NT2/D1 (cell line): ENCODE measurements around the gene CCDC85C.

Experiments
- DNase-seq: peaks from one replicate; pipeline ENCODE4 v3.0.0-alpha.2; 2011; ENCODE audit warnings: low read depth, low spot score
- H3K27me3 ChIP-seq: 2 replicates; pipeline ENCODE4 v1.6.0; 2011; ENCODE audit warnings: mild to moderate bottlenecking; ENCODE audit not compliant: insufficient read length, insufficient read depth
- H3K36me3 ChIP-seq: 2 replicates; pipeline ENCODE4 v1.6.1; 2011; ENCODE audit warnings: mild to moderate bottlenecking, low read length, mixed read lengths; ENCODE audit not compliant: insufficient read depth, insufficient read length
- H3K4me1 ChIP-seq: 2 replicates; pipeline ENCODE4 v1.5.1; 2011; ENCODE audit not compliant: insufficient read depth, insufficient read length
- H3K4me3 ChIP-seq: 2 replicates; pipeline ENCODE4 v1.5.1; 2011; ENCODE audit warnings: low read depth; ENCODE audit not compliant: insufficient read length
- H3K9ac ChIP-seq: 2 replicates; pipeline ENCODE4 v1.6.0; 2011; ENCODE audit warnings: low read depth; ENCODE audit not compliant: insufficient read length
- H3K9me3 ChIP-seq: 2 replicates; pipeline ENCODE4 v1.5.1; 2011; ENCODE audit warnings: mild to moderate bottlenecking, low read length; ENCODE audit not compliant: insufficient read depth
- SUZ12 ChIP-seq: IDR thresholded peaks from 2 replicates; pipeline ENCODE4 v1.6.1; 2011; ENCODE audit not compliant: insufficient read length, insufficient read depth; ENCODE audit errors: extremely low read depth
- YY1 ChIP-seq: IDR thresholded peaks from 2 replicates; pipeline ENCODE4 v1.6.1; 2011; ENCODE audit not compliant: insufficient read length, insufficient read depth
- ZNF274 ChIP-seq: IDR thresholded peaks from 2 replicates; pipeline ENCODE4 v1.6.1; 2011; ENCODE audit warnings: mild to moderate bottlenecking, low read depth, low read length

The CCDC85C gene

GRCh38 chr14:99597911-99598600 lies 6.0 kb downstream of the CCDC85C start:
- TF ChIP-seq SUZ12, result no peak
- no peak for TF ChIP-seq ZNF274
- no peak for TF ChIP-seq YY1
- Histone ChIP-seq H3K9ac (no peak overlapping the region), H3K27me3 (peaks cover 8% of the 10 kb centered on the region), H3K36me3 (peaks cover 17% of the 10 kb centered on the region), H3K4me3 (no peak overlapping the region), H3K4me1 (peaks cover 5% of the 10 kb centered on the region), H3K9me3 (no peaks in the 10 kb centered on the region)
- DNase-seq, result no peak

- no peak for DNase-seq
- TF ChIP-seq SUZ12 (no peak), ZNF274 (no peak), YY1 (no peak)
- Histone ChIP-seq H3K4me1 (peaks cover 12% of the 10 kb centered on the region), H3K9ac (no peak overlapping the region), H3K9me3 (no peaks in the 10 kb centered on the region), H3K36me3 (peaks cover 17% of the 10 kb centered on the region), H3K4me3 (no peak overlapping the region), H3K27me3 (no peaks in the 10 kb centered on the region)
Measured at GRCh38 chr14:99596772-99597171, 7.2 kb downstream of the CCDC85C start.

GRCh38 chr14:99596071-99596627 lies 7.9 kb downstream of the CCDC85C start:
- H3K4me1 ChIP-seq, result peaks cover 12% of the 10 kb centered on the region
- H3K27me3 ChIP-seq, result no peaks in the 10 kb centered on the region
- peaks cover 16% of the 10 kb centered on the region for H3K36me3 ChIP-seq
- no peak overlapping the region for H3K4me3 ChIP-seq
- no peak overlapping the region for H3K9ac ChIP-seq
- no peaks in the 10 kb centered on the region for H3K9me3 ChIP-seq
- TF ChIP-seq ZNF274 (no peak), SUZ12 (no peak), YY1 (no peak)
- DNase-seq, result no peak

GRCh38 chr14:99595524-99595923 lies 8.5 kb downstream of the CCDC85C start:
- Histone ChIP-seq H3K27me3 (no peaks in the 10 kb centered on the region), H3K4me1 (peaks cover 18% of the 10 kb centered on the region), H3K36me3 (peaks cover 16% of the 10 kb centered on the region), H3K4me3 (no peak overlapping the region), H3K9me3 (no peaks in the 10 kb centered on the region), H3K9ac (no peak overlapping the region)
- DNase-seq, result no peak
- TF ChIP-seq ZNF274, result no peak
- no peak for TF ChIP-seq SUZ12
- TF ChIP-seq YY1, result no peak

GRCh38 chr14:99595034-99595433 lies 9.0 kb downstream of the CCDC85C start:
- H3K4me1 ChIP-seq, result peaks cover 18% of the 10 kb centered on the region

GRCh38 chr14:99593971-99594841 lies 9.8 kb downstream of the CCDC85C start:
- Histone ChIP-seq H3K27me3 (no peaks in the 10 kb centered on the region), H3K9me3 (no peaks in the 10 kb centered on the region), H3K9ac (no peak overlapping the region), H3K4me1 (peaks cover 22% of the 10 kb centered on the region), H3K4me3 (no peak overlapping the region), H3K36me3 (peaks cover 16% of the 10 kb centered on the region)
- no peak for DNase-seq
- TF ChIP-seq ZNF274, result no peak
- no peak for TF ChIP-seq SUZ12
- TF ChIP-seq YY1, result no peak

More at GRCh38 chr14:99595034-99595433, 9.0 kb downstream of the CCDC85C start:
- DNase-seq, result no peak
- no peaks in the 10 kb centered on the region for H3K9me3 ChIP-seq
- no peak overlapping the region for H3K4me3 ChIP-seq
- peaks cover 12% of the 10 kb centered on the region for H3K36me3 ChIP-seq
- no peaks in the 10 kb centered on the region for H3K27me3 ChIP-seq
- H3K9ac ChIP-seq, result no peak overlapping the region
- no peak for TF ChIP-seq SUZ12
- no peak for TF ChIP-seq YY1
- TF ChIP-seq ZNF274, result no peak
